IMR-90 (cell line): ENCODE data around the gene HORMAD2. TPM values are rescaled to one million over a fixed set of nuclear protein-coding genes. Genes with fewer than 3 reads are reported as not detected.

Source experiments
- CEBPB ChIP-seq: IDR thresholded peaks from 2 replicates; pipeline ENCODE4 v1.6.1; 2012; ENCODE audit warnings: low read depth, low read length, improper control_type of control experiment
- MXI1 ChIP-seq: IDR thresholded peaks from 2 replicates; pipeline ENCODE4 v1.6.1; 2012; ENCODE audit warnings: low read depth, mild to moderate bottlenecking, low read length, moderate library complexity, borderline replicate concordance
- NFE2L2 ChIP-seq: fragments of 150-350 bp; IDR thresholded peaks from 2 replicates; pipeline ENCODE4 v1.6.1; 2016; ENCODE audit warnings: low read depth, mild to moderate bottlenecking, low read length
- RAD21 ChIP-seq: IDR thresholded peaks from 2 replicates; pipeline ENCODE4 v1.6.1; 2012; ENCODE audit warnings: low read length, improper control_type of control experiment
- RFX5 ChIP-seq: IDR thresholded peaks from 2 replicates; pipeline ENCODE4 v1.8.0; 2012; ENCODE audit warnings: low read depth, mild to moderate bottlenecking, low read length, moderate library complexity
- polyA plus RNA-seq, 3 experiments: library from polyadenylated mRNA; depleted of rRNA; stranded (reverse); fragments of >200 nt; gene quantifications; 2 replicates each; pipeline ENCODE4 v1.2.3, GENCODE V29; 2012; ENCODE audit warnings: low replicate concordance in 1 of 3
- total RNA-seq: library from RNA; depleted of rRNA; stranded (reverse); fragments of >200 nt; gene quantifications from 2 replicates; pipeline ENCODE4 v1.2.3, GENCODE V29; 2012
- TF ChIP-seq, protein P1 (sequence below): fragments of 150-350 bp; IDR thresholded peaks from 2 replicates; pipeline ENCODE4 v1.6.1; 2016; ENCODE audit warnings: low read depth, mild to moderate bottlenecking, low read length, moderate library complexity, borderline replicate concordance

Gene HORMAD2
- total and polyA plus RNA-seq, 2 of the 4 experiments (the other 2 are of a cell fraction): not detected

DNA sequence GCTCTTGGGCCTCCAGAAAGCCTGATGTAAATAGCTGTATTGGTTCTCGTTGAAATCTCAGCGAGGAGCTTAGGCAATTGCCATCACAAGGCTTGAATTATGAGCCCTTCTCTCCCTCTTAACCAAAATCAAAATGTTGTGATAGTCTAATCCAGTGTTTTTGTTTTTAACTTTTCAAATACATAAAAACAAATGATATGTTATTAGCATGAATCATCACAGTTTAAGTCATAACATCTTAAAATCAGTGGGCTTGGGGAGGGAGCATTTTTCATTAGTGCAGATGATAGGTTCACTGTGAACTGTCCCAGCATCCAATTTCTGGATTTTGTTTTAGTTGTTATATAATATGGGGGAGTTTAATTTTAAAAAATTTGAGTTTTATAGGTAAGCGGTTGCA is 48.9 kb upstream of the HORMAD2 start (continued):
- TF ChIP-seq, protein P1, sequence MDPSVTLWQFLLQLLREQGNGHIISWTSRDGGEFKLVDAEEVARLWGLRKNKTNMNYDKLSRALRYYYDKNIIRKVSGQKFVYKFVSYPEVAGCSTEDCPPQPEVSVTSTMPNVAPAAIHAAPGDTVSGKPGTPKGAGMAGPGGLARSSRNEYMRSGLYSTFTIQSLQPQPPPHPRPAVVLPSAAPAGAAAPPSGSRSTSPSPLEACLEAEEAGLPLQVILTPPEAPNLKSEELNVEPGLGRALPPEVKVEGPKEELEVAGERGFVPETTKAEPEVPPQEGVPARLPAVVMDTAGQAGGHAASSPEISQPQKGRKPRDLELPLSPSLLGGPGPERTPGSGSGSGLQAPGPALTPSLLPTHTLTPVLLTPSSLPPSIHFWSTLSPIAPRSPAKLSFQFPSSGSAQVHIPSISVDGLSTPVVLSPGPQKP: no peak
- TF ChIP-seq MXI1 (no peak), NFE2L2 (no peak), RAD21 (no peak), CEBPB (no peak), RFX5 (no peak)
